Dermis microvascular lymphatic vessel endothelial cell (primary cell): ENCODE data around the gene DEFB118. TPM values are rescaled to one million over a fixed set of nuclear protein-coding genes. Genes with fewer than 3 reads are reported as not detected.
"Not testable (repeated sequence)": the region's sequence is repeated elsewhere in the genome, so short reads cannot be mapped to it uniquely, and the experiment has no call there.

ENCODE experiments used
- DNase-seq, 2 donors: peaks; one replicate each; pipeline versions ENCODE4 v3.0.0 to v3.0.0-alpha.2; 2010; ENCODE audit warnings: low read depth in 2 of 2
- total RNA-seq: library from RNA; depleted of rRNA; stranded (reverse); fragments of >200 nt; gene quantifications from 2 replicates; pipeline ENCODE4 v1.2.1, GENCODE V29; 2014

The DEFB118 gene, protein sequence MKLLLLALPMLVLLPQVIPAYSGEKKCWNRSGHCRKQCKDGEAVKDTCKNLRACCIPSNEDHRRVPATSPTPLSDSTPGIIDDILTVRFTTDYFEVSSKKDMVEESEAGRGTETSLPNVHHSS
- not detected in 2 replicates for total RNA-seq

DNA sequence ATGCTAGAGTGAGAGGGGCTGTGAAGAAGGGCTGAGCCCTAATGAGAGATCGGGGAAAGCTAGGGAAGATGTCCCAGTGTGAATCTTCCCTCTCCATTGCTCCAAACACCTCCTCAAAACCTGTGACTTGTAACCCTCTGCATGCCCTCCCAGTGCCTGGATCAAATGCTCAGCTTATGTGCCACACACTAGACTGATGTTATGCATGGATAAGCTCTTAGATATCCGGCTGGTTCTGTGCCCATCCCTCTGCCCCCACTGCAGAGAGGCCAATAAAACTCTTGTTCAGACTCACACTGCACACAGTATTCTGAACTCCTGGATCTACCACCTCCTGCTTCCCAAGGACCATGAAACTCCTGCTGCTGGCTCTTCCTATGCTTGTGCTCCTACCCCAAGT is at the start of gene DEFB118:
DEFB118 (plus strand) TSS at position 301 of the 400 bp plus-strand sequence; CDS start at position 351, 50 bp downstream.
- DNase-seq, result no peak

DNA sequence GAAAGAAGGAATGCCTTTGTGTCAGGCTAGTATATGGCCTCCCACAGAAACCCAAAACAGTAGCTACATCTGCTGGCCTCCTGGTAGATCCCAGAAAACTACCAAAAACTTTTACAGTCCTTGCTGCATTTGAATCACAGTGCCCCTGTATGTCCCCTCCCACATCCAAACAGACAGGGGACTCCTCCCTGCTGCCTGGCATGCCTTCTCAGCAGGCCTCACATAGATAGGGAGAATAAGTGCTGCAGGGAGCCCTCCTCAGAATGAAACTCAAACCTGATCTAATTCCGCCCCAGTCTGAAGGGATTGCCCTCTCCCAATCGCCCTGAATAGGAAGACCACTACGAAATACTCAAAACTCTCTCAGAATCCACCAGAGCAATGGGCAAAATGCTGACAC is 45.9 kb upstream of the DEFB118 start:
- no peak for DNase-seq

DNA sequence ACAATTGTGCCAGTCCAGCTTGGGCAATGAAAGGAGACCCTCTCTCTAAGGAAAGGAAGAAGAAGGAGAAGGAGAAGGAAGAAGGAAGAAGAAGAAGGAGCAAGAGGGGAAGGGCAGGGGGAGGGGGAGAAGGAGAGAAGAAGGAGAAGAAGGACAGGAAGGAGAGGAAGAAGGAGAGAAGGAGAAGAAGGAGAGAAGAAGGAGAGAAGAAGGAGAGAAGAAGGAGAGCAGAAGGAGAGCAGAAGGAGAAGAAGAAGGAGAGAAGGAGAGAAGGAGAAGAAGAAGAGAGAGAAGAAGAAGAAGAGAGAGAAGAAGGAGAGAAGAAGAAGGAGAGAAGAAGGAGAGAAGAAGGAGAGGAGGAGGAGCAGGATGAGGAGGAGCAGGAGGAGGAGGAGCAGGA is 37.5 kb upstream of the DEFB118 start:
- DNase-seq, result no peak

DNA sequence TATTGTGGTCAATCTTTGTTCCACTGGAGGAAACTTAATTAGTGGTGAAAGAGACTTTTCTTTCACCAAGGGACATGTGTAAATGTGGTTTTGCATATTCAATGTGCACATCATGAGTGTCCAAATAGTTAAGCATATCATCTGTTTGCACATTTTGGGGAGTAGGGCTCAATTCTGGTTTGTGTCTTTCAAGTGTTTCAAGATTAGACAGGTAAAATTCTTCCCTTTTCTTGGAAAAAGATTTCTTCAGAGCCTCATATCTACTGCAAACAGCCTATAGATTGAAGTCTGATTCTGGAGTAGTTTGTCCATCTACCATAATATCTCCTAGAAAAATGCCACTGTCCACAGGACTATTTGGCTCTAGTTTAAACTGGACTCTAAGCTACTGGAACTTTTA is 26.9 kb upstream of the DEFB118 start:
- no peak for DNase-seq

DNA sequence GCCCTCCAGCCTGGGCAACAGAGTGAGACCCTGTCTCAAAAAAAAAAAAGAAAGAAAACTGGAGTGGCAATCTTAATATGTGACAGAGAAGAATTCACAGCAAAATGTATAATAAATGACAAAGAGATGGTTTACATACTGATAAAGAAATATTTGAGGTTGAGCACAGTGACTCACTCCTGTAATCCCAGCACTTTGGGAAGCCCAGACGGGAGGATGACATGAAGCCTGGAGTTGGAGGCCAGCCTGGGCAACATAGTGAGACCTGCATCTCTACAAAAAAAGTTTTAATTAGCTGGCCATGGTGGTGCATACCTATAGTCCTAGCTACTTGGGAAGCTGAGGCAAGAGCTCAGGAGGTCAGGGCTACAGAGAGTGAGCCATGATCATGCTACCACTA is 12.4 kb upstream of the DEFB118 start:
- no peak for DNase-seq

DNA sequence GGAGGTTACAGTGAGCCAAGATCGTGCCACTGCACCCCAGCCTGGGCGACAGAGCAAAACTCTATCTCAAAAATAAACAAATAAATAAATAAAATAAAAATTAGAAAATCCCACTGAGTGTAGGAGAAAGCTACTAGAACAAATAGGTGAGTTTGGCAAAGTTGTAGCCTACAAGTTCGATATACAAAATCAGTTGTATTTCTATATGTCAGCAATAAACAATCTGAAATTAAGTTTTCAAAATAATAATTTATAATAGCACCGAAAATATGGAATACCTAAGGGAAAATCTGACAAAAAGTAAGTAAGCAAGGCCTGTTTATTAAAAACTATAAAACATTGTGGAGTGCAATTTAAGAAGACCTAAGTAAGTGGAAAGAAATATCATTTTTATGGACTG is 5.1 kb upstream of the DEFB118 start:
- DNase-seq, result no peak

DNA sequence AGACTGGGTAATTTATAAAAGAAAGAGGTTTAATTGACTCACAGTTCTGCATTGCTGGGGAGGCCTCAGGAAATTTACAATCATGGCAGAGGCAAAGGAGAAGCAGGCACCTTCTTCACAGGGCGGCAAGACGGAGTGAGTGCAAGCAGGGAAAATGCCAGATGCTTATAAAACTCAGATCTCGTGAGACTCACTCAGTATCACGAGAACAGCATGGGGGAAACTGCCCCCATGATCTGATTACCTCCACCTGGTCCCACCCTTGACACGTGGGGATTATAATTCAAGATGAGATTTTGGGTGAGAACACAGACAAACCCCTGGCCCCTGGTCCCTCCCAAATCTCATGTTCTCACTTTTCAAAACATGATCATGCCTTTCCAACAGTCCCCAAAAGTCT is 4.1 kb upstream of the DEFB118 start:
- DNase-seq, result not testable (repeated sequence)

DNA sequence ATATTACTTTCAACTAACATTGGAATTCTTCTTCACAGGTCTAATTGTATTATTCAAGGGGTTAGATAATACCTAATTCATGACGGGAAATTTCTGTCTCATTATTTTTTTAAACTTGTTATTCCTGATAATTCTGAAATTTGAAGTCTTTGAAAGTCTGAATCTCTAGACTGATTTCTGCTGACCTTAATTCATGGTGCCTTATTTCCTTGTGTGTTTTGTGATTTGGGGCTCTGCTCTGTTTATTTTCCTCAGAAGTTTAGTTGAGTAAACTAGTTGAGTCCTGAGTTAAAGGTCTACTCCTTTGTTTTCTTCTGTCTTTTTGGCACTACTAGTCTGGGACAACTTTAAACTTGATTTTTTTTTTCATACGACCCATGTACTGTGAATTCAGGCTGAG is 5.9 kb downstream of the DEFB118 start:
- DNase-seq, result no peak

DNA sequence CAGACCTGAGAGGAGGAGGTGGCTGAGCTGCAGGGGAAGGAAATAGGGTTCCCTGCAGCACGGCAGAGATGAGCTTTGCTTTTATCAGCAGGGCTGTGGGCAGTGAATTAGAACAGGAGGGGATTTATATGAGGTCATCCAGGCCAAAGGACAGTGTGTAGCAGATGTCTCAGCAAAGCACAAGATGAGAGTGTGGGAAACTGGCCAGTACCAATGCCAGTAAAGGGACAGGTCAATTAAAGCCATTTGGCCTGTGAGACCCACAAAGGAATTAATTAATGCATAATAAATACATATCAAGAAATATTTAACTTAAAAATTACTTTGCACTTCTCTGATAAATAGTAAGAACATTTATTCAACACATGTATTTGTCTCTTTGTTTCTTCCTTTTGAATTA is 22.1 kb downstream of the DEFB118 start, which contains the start of gene DEFB119:
DEFB119 (minus strand) TSS at position 101 of the 400 bp plus-strand sequence. CDS start 107 bp downstream, outside the sequence.
- DNase-seq, result no peak

DNA sequence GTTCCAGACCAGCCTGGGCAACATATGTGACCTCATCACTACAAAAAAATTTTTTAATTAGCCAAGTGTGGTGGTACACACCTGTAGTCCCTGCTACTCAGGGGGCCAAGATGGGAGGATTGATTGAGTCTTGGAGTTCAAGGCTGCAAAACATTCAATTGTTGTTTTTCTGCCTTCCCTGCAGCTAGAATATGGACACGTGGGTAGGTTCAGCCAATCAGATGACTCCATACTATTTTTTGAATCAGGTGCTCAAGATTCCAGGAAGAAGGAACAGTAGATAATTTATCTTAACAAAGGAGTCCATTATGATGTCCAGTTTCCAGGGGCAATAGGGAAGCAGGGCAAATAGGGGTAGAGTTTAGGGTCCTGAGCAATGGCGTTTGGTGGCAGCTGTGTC is 24.4 kb downstream of the DEFB118 start:
- no peak for DNase-seq

DNA sequence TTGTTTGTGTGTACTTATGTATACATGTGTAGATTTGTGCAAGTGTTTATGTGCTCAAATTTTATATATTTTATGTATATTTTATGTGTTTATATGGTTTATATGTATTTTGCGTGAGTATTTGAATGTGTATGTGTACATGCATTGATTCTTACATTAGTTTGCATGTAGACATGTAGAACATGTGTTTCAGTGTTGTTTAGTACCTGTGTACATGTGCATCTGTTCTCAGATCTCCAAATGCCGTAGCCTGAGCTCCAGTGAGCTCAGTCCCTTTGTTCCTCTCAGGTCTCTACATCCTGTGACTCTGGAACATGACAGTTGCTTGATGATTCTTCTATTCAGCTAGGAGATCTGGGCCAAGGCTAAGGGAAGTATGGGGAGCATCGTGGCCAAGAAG is 26.5 kb downstream of the DEFB118 start:
- no peak for DNase-seq

DNA sequence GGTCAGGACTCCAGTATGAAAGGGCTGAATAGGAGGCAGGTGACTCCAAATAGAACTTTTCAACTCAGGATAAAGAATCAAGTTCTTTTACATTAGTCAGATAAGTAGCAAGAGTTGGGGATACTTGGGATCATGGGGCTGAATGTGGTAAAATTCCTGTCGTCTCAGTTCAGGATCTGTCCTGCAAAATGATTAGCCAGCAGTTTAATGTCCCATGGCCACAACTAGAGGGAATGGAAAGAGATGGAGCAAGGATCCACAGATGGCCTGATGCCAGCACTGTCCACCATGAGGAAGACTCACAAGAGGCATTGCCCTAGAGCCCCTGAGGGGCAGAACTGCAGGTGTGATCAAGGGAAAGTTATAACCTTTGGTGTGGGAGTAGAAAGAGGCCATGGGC is 35.5 kb downstream of the DEFB118 start:
- DNase-seq, result no peak

DNA sequence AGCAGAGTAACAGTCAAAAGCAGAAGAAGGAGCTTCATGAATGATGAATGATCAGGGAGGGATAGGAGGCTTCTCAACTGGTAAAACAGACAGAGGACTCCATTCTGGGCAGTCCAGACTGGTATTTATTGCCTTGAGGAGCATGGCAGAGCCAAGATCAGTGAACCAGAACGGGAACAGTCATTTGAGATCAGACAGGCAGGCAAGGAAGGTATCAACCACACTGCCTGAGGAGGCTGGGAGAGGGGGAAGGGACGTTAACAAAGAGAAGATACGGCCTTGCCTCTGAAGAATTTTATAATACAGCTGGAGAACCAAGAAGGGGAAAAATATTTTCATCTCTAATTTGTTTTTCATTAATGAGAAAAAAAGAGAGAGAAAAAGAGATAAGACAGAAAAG is 37.7 kb downstream of the DEFB118 start, which contains the start of gene DEFB121:
DEFB121 (minus strand) TSS at position 101 of the 400 bp plus-strand sequence; CDS start at position 38, 63 bp downstream.
- DNase-seq, result no peak

DNA sequence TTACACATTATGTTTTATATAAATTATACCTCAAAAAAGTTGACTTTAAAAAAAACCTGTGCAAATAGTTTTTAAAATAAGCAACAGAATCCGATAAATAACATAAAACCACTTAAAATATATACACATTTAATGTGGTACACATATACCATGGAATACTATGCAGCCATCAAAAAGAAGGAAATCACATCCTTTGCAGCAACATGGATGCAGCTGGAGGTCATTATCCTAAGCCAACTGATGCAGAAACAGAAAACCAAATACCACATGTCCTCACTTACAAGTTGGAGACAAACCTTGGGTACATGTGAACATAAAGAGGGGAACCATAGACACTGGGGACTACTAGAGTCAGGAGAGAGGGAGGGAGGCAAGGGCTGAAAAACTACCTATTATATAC is 41.6 kb downstream of the DEFB118 start:
- no peak for DNase-seq

DNA sequence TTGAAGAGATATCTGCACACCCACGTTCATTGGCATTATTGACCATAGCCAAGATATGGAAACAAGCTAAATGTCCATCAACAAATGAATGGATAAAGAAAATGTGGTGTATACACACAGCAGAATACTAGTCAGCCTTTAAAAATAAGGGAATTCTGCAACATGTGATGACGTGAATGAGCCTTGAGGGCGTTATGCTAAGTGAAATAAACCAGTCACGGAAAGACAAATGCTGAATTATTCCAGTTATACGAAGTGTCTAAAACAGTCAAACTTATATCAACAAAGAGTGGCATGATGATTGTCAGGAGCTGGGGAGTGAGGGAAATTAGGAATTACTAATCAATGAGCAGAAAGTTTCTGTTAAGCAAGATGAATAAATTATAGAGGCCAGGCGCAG is 46.0 kb downstream of the DEFB118 start:
- no peak for DNase-seq

DNA sequence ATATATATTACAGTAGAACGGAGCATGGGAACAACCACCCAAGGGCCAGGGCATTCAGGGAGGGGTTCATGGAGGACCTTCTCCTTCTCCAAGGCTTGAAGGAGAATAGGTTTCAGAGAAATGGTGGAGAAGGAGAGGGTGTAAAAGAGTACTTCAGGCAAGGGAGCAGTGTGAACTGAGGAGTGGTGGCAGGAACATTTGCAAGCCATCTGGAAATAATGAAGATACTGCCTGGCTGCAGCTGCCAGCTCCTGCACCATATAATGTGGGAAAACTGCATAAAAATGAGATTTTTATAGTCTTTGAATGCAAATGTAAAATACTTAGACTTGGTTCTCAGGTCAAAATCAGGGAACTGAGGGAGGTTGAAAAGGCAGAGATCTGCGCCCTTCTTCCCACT is 47.3 kb downstream of the DEFB118 start:
- no peak for DNase-seq

DNA sequence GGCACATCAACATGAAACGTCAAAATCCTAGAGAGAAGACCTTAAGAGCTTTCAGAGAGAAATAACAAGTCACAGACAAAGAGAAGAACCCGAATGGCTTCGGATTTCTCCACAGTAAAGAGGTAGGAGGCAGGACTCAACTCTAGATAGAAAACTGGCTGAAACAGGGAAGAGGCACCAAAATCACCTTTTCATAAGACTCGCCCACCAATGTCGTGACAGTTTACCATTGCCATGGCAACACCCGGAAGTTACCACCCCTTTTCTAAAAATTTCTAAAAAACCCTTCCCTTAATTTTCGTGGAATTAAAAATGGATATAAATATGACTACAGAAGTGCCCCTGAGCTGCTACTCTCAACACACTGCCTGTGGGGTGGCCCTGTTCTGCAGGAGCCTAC is 49.9 kb downstream of the DEFB118 start:
- DNase-seq, result no peak

Other genes starting within 250 kb of the DEFB118 start
- gene DEFB115, start 110.9 kb upstream of the DEFB118 start, total RNA-seq, result not detected in 2 replicates
- not detected in 2 replicates for gene DEFB116, start 60.0 kb upstream of the DEFB118 start, total RNA-seq
- gene DEFB119, start 22.0 kb downstream of the DEFB118 start, total RNA-seq, result not detected in 2 replicates
- not detected in 2 replicates for gene DEFB121, start 37.6 kb downstream of the DEFB118 start, total RNA-seq
- not detected in 2 replicates for gene DEFB123, start 72.0 kb downstream of the DEFB118 start, total RNA-seq
- gene DEFB124, start 106.5 kb downstream of the DEFB118 start, total RNA-seq, result not detected in 2 replicates
- under 0.01 TPM in 1 of 2 replicates, not detected in the other for gene REM1, start 106.7 kb downstream of the DEFB118 start, total RNA-seq
- gene HM13, start 145.8 kb downstream of the DEFB118 start, total RNA-seq, result 31.1 and 56.0 TPM in 2 replicates
- gene ID1, start 236.7 kb downstream of the DEFB118 start, total RNA-seq, result 576 and 901 TPM in 2 replicates